GM21528 (cell line): ENCODE measurements around the gene ASZ1.
"Not testable (repeated sequence)": the region's sequence is repeated elsewhere in the genome, so short reads cannot be mapped to it uniquely, and the experiment has no call there.

Experiments used
- ATAC-seq: cut with Tn5 transposase; IDR thresholded peaks from one replicate; pipeline ENCODE4 v1.9.1; 2021; ENCODE audit warnings: mild to moderate bottlenecking, moderate library complexity; ENCODE audit not compliant: unreplicated experiment, low FRiP score

ASZ1 gene, protein sequence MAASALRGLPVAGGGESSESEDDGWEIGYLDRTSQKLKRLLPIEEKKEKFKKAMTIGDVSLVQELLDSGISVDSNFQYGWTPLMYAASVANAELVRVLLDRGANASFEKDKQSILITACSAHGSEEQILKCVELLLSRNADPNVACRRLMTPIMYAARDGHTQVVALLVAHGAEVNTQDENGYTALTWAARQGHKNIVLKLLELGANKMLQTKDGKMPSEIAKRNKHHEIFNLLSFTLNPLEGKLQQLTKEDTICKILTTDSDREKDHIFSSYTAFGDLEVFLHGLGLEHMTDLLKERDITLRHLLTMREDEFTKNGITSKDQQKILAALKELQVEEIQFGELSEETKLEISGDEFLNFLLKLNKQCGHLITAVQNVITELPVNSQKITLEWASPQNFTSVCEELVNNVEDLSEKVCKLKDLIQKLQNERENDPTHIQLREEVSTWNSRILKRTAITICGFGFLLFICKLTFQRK

DNA sequence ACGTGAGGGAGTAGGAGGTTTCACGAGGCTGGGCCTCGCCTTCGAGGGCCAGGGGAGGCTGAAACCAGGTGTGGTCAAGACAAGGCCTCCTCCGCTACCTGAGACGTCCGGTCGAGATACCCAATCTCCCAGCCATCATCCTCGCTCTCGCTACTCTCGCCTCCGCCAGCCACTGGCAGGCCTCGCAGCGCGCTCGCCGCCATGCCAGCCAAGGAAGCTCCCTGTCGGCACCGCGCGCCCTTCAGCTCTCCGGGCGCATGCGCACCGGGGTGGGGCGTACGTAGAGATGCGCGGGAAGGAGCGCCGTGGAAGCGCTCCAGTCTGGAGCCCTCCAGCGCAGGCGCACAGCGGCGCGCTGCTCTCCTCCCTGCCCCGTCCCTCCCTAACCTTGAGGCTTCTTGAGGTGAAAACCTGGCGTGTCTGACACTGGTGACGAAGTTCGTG, at the start of gene ASZ1:
TSS of gene ASZ1 (minus strand) at position 236 of the 444 bp plus-strand sequence. CDS start at position 203, 33 bp downstream.
- ATAC-seq, result no peak

GRCh38 chr7:117476557-117477215, 49.4 kb upstream of the ASZ1 start:
- no peak for ATAC-seq

DNA sequence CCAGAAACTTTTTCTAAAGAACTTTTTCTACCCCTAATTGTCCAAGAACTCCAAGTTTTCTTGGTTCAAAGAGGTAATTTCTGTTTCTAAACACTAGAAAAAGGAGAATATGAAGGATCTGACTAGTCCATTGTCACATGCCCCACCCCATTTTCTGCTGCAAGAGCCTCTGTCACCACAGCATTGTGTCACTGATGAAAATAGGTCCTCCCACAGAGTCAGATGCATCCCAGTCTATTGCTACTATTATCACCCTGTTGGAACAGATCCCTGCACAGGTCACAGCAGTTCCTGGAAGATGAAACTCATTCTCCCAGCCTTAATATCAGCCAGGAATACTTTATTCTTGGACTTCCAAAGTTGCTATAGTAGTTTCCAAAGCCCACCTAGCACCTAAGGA, 45.0 kb upstream of the ASZ1 start:
- ATAC-seq, result no peak

DNA sequence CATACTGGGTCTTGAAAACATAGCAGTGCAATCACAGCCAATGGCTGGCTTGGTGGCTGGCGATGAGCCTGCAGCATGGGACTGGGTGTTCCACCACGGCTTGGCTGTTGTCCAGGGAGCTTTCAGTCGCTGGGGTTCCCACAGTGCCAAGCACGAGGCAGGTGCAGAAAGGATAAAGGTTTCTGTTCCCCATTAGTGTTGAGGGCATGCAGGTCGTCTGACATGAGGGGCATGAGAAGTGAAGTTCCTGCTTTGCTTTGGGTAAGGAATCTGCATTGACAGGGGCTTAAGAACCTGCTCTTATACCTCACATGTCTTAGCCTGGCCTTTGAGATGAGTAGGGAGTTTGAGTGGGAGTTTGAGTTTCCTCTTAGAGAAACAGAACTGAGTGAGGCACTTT, 43.5 kb upstream of the ASZ1 start:
- ATAC-seq, result no peak

GRCh38 chr7:117468174-117468573, 40.9 kb upstream of the ASZ1 start:
- ATAC-seq, result no peak

DNA sequence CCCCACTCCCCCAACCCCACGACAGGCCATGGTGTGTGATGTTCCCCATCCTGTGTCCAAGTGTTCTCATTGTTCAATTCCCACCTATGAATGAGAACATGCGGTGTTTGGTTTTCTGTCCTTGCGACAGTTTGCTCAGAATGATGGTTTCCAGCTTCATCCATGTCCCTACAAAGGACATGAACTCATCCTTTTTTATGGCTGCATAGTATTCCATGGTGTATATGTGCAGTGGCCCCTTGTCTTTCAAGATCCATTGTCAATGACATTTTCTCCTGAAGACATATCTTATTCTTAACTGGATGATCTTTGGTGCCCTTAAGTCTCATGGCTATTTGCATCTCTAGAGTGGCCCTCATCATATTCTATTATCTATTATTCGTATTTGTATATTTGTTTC, 33.5 kb upstream of the ASZ1 start:
- not testable (repeated sequence) for ATAC-seq

GRCh38 chr7:117459735-117460134, 32.4 kb upstream of the ASZ1 start:
- ATAC-seq, result no peak

DNA sequence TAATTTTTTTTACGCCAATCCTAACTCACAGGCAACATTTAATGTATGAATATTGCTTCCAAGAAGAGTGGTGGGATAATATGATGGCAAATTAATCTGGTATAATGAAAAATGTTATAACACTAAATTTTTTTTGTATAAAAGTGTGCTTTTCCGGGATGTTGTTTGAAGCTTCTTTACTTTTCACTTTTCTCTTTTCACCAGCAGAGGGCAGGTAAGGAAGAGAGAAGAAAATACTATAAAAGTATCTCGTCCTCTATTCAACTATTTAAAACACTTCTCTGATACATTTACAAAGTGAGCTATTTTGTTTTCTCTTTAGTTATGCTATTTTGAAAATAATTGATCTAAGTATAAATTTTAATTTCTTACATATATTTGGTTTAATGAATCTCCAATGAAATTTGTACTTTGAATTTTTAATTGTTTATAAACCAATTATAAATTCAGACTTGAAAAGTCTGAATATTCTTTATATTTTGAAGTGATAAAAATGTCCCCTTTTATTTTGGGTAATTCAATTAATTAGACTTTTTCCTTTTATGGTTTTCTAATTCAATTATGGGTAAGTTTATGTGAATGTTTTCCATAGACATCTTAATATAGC, 31.8 kb upstream of the ASZ1 start:
- no peak for ATAC-seq

- no peak for ATAC-seq
Observed at GRCh38 chr7:117448655-117449054, 21.4 kb upstream of the ASZ1 start.

GRCh38 chr7:117446220-117446815, 19.0 kb upstream of the ASZ1 start:
- no peak for ATAC-seq

GRCh38 chr7:117445206-117445605, 17.9 kb upstream of the ASZ1 start:
- no peak for ATAC-seq

DNA sequence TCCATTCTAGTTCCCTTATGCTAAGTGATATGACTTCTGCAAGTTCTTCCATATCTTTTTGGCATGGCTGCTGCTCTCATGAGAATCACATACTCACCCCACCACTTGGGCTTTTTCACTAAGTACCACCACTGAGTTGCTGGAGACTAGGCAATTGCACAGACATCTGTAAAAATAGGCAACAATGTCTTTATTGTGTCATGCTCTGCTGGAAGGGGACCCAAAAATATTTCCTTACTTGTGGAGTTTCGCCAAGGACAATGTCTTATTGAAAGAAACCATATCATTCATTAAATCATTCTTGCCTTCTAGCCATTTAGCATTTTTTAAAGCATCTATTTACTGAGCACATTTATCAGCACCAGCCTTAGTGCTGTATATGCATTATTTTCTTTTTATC, 17.4 kb upstream of the ASZ1 start:
- ATAC-seq, result no peak

DNA sequence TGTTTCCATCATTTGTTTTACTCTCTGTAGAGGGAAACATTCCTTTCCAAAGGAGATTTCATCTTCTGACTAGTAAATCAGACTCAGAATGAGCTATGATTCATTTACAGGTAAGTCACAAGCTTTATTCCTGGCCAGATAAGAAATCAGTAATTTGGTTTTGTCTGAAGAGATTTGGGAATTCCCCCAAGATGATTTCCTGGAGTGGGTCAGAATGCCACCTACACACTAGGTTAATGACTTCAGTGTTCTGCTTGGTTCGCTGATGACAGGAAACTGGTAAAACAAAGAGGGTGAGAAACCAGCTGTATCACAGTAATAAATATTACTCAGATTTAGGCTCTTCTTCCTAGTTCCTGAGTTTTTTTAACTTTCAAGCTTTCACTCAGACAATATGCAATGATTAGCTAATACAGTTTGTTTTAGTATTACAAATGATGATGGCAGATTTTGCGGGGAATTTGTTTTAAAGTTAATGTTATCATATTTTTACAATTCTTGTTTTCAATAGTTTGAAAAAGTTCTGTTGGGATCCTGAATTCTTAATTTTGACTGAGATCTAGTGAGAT, 8.3 kb upstream of the ASZ1 start:
- peak; percentile 91 for ATAC-seq

DNA sequence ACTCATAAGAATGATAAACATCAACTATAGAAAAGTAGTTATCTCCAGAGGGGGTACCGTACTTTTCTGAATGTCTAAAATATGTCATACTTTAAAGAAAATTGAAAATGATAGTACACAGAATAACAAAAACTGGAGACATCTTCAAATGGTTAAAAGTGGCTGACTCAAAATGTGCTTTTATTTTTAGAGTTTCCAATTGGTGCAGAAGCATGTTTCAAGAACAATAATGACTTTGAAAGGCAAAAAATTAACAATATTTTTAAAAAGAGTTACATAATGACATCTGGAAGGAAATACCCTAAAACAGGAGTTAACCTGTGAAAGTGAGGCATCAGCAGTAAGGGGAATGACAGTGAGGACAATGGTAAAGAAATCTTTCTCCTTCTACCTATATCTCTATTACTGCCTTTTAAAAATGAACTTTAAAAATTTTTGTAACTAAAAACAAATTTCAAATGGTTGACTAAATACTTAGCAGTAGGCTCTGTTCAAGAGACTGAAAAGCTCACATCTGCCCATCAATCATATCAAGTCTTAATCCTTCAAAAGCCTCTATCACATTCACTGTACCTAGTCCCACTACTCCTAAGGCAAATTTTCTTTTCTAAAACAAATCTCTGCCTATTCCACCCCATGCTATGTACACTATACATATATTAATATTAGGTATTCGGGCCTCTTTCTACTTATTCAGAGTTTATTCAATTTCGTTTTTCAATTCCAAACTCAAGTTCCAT, 3.0 kb downstream of the ASZ1 start:
- ATAC-seq, result peak; percentile 74

DNA sequence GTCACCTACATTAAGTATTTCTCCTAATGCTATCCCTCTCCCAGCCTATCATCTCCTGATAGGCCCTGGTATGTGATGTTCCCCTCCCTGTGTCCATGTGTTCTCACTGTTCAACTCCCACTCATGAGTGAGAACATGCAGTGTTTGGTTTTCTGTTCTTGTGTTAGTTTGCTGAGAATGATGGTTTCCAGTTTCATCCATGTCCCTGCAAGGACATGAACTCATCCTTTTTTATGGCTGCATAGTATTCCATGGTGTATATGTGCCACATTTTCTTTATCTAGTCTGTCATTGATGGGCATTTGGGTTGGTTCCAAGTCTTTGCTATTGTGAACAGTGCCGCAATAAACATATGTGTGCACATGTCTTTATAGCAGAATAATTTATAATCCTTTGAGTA, 12.7 kb downstream of the ASZ1 start:
- not testable (repeated sequence) for ATAC-seq

GRCh38 chr7:117412946-117413559, 14.2 kb downstream of the ASZ1 start:
- no peak for ATAC-seq

DNA sequence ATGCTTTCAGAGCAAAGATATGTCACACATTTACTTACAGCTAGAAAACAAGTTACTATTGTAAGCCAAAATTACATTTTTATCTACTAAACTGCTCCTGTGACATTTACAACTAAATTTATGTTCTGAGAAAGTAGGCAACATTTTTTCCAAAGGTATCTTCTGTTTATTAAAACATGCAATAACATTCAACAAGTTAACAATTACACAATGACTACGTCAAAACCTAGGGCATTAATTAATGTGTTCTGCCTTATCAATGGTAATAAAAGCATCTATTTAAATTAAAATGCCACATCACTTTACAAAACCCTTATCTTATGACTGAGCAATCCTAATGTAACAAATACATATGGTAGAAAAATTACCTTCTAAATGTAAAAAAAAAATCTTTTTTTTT, 14.9 kb downstream of the ASZ1 start:
- ATAC-seq, result no peak

DNA sequence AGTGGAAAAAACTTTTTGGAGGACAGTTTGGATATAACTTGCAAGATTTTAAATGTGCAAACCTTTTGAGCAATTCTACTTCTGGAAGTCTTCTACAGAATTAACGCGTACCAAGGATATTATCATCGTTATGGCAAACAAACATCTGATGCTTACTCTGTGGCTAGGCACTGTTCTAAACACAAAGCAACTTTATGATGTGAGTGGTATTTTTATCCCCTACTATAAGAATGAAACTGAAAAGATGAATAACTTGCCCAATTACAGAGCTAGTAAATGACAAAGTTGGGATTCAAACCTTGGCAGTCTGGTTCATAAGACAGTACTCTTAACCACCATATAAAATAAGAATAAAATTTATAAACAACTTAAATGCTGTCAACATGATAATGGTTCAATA, 15.8 kb downstream of the ASZ1 start:
- ATAC-seq, result no peak

DNA sequence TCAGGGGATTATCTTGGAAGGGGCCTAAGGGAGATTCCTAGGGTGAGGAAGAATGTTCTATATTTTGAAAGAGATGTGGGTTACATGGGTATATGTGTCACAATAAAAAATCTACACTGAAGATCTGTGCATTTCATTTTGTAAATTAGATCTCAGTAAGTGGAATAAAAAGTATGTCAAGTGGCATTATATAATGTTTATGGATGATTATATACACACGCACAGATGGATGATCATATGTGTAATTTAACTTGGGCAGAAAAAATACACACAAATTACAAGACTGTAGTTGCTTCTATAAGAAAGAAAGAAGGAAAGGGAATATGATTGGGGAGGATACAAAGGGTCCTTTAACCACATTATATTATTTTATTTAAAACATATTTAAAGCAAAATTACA, 18.5 kb downstream of the ASZ1 start:
- ATAC-seq, result no peak

GRCh38 chr7:117405519-117405918, 21.8 kb downstream of the ASZ1 start:
- ATAC-seq, result no peak
